ENCODE data around the gene FICD. TPM values are rescaled to one million over a fixed set of nuclear protein-coding genes. Genes with fewer than 3 reads are reported as not detected.
A peak's percentile ranks its signal among the peaks of the same experiment; 100 is the strongest.

The FICD gene
- total and polyA plus RNA-seq, 2 of the 13 experiments (the other 11 are each of a cell fraction or from before 2014, with no cell fraction given): 0.99 to 3.0 TPM

DNA sequence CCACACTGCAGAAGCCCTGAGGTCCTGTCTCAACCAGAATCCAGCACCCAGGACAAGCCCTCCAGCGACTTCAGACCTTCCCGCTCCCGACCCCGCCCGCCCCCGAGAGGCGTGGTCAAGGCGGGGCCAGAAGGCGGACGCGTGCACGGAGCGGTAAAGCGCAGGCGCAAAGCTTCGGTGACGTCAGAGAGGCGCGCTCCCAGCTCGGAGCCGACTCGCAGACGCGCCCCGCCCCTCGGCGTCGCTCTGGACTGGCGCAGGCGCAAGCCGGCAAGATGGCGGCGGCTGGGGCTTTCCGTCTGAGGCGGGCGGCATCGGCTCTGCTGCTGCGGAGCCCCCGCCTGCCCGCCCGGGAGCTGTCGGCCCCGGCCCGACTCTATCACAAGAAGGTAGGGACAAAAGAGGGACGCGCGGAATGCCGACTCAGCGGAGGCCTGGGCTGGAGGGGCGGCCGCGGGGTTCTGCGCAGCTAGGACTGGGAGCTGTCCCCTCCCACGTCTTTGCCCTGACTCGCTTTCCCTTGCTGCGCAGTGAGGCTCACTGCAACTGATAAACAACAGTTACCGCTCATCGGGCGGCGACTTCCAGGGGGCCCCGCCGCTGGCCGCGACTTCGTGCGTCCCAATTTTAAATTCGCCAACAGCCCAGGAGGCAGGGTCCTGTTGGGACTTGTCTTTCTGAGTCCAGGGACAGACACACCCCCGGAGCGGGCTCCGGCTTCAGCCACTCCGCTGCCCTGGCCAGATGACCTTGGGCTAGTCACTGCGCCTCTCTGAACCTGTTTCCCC, 47.5 kb downstream of the FICD start, which contains the start of gene ISCU (continued):
- TF ChIP-seq, protein P1, sequence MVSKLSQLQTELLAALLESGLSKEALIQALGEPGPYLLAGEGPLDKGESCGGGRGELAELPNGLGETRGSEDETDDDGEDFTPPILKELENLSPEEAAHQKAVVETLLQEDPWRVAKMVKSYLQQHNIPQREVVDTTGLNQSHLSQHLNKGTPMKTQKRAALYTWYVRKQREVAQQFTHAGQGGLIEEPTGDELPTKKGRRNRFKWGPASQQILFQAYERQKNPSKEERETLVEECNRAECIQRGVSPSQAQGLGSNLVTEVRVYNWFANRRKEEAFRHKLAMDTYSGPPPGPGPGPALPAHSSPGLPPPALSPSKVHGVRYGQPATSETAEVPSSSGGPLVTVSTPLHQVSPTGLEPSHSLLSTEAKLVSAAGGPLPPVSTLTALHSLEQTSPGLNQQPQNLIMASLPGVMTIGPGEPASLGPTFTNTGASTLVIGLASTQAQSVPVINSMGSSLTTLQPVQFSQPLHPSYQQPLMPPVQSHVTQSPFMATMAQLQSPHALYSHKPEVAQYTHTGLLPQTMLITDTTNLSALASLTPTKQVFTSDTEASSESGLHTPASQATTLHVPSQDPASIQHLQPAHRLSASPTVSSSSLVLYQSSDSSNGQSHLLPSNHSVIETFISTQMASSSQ (IDR thresholded peaks at IDR 0.05; ENCODE audit: low read depth): no peak
- TF ChIP-seq, protein P1 (CRISPR knock-in tag; IDR thresholded peaks at IDR 0.05; ENCODE audit: borderline replicate concordance): peak; percentile 29; the same call in 1 of the 2 replicates
- peak; percentile 81; the same call in 1 of the 2 replicates for TF ChIP-seq FOXK1 (CRISPR knock-in tag; IDR thresholded peaks at IDR 0.05; ENCODE audit: borderline replicate concordance, low read depth)
- TF ChIP-seq RARA (CRISPR knock-in tag; IDR thresholded peaks at IDR 0.05): peak; percentile 5; the same call in 1 of the 2 replicates
- TF ChIP-seq KAT8 (CRISPR knock-in tag; IDR thresholded peaks at IDR 0.05): peak; percentile 85
- TF ChIP-seq, protein P2, sequence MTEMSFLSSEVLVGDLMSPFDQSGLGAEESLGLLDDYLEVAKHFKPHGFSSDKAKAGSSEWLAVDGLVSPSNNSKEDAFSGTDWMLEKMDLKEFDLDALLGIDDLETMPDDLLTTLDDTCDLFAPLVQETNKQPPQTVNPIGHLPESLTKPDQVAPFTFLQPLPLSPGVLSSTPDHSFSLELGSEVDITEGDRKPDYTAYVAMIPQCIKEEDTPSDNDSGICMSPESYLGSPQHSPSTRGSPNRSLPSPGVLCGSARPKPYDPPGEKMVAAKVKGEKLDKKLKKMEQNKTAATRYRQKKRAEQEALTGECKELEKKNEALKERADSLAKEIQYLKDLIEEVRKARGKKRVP (CRISPR knock-in tag; IDR thresholded peaks at IDR 0.05): no peak
- no peak for TF ChIP-seq NR2C2 (CRISPR knock-in tag; IDR thresholded peaks at IDR 0.05; ENCODE audit: borderline replicate concordance)
- TF ChIP-seq, protein P3, sequence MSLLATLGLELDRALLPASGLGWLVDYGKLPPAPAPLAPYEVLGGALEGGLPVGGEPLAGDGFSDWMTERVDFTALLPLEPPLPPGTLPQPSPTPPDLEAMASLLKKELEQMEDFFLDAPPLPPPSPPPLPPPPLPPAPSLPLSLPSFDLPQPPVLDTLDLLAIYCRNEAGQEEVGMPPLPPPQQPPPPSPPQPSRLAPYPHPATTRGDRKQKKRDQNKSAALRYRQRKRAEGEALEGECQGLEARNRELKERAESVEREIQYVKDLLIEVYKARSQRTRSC (CRISPR knock-in tag; IDR thresholded peaks at IDR 0.05; ENCODE audit: low read depth): no peak
- TF ChIP-seq, protein P4, sequence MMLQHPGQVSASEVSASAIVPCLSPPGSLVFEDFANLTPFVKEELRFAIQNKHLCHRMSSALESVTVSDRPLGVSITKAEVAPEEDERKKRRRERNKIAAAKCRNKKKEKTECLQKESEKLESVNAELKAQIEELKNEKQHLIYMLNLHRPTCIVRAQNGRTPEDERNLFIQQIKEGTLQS (CRISPR knock-in tag; IDR thresholded peaks at IDR 0.05): no peak; the same call in 1 of the 2 replicates
- no peak for TF ChIP-seq AHR (CRISPR knock-in tag; IDR thresholded peaks at IDR 0.05)
- no peak for TF ChIP-seq RXRA (CRISPR knock-in tag; IDR thresholded peaks at IDR 0.05)
- peak; percentile 85 for TF ChIP-seq TAF1 (CRISPR knock-in tag; IDR thresholded peaks at IDR 0.05)
- TF ChIP-seq KLF6 (CRISPR knock-in tag; IDR thresholded peaks at IDR 0.05): peak; percentile 25; the same call in 1 of the 2 replicates
- no peak for TF ChIP-seq HNRNPUL1 (IDR thresholded peaks at IDR 0.05; ENCODE audit: low read depth, low read length)
- TF ChIP-seq, protein P5, sequence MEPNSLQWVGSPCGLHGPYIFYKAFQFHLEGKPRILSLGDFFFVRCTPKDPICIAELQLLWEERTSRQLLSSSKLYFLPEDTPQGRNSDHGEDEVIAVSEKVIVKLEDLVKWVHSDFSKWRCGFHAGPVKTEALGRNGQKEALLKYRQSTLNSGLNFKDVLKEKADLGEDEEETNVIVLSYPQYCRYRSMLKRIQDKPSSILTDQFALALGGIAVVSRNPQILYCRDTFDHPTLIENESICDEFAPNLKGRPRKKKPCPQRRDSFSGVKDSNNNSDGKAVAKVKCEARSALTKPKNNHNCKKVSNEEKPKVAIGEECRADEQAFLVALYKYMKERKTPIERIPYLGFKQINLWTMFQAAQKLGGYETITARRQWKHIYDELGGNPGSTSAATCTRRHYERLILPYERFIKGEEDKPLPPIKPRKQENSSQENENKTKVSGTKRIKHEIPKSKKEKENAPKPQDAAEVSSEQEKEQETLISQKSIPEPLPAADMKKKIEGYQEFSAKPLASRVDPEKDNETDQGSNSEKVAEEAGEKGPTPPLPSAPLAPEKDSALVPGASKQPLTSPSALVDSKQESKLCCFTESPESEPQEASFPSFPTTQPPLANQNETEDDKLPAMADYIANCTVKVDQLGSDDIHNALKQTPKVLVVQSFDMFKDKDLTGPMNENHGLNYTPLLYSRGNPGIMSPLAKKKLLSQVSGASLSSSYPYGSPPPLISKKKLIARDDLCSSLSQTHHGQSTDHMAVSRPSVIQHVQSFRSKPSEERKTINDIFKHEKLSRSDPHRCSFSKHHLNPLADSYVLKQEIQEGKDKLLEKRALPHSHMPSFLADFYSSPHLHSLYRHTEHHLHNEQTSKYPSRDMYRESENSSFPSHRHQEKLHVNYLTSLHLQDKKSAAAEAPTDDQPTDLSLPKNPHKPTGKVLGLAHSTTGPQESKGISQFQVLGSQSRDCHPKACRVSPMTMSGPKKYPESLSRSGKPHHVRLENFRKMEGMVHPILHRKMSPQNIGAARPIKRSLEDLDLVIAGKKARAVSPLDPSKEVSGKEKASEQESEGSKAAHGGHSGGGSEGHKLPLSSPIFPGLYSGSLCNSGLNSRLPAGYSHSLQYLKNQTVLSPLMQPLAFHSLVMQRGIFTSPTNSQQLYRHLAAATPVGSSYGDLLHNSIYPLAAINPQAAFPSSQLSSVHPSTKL (CRISPR knock-in tag; IDR thresholded peaks at IDR 0.05): no peak
- TF ChIP-seq ZMYM3 (CRISPR knock-in tag; IDR thresholded peaks at IDR 0.05): no peak

All from HepG2 (cell line).